RWPE2 (cell line): ENCODE results near the gene CPA4.
A peak's percentile ranks its signal among the peaks of the same experiment; 100 is the strongest.

Experiments used
- ATAC-seq: fragments of 200-7000 bp; cut with Tn5 transposase; 3 replicates; pipeline ENCODE4 v1.9.1; 2021; ENCODE audit warnings: low read depth
- DNase-seq: peaks from one replicate; pipeline ENCODE4 v3.0.0-alpha.2; 2020; ENCODE audit warnings: low spot score
- H3K27ac ChIP-seq: fragments of 450-650 bp; 2 replicates; pipeline ENCODE4 v1.5.1; 2017; ENCODE audit warnings: mild to moderate bottlenecking; ENCODE audit not compliant: poor library complexity, severe bottlenecking
- H3K27me3 ChIP-seq: fragments of 250-450 bp; sonication (Bioruptor Pico); 2 replicates; pipeline ENCODE4 v1.5.1; 2021; ENCODE audit warnings: mild to moderate bottlenecking, moderate library complexity; ENCODE audit not compliant: insufficient read depth, poor library complexity, severe bottlenecking
- H3K36me3 ChIP-seq: fragments of 250-450 bp; sonication (Bioruptor Pico); 2 replicates; pipeline ENCODE4 v1.5.1; 2020; ENCODE audit warnings: low read depth, mild to moderate bottlenecking, moderate library complexity
- H3K4me1 ChIP-seq: fragments of 250-450 bp; sonication (Bioruptor Pico); 2 replicates; pipeline ENCODE4 v1.5.1; 2021; ENCODE audit warnings: mild to moderate bottlenecking, moderate library complexity; ENCODE audit not compliant: insufficient read depth, poor library complexity, severe bottlenecking
- H3K4me3 ChIP-seq: fragments of 250-450 bp; sonication (Bioruptor Pico); 2 replicates; pipeline ENCODE4 v1.5.1; 2021; ENCODE audit warnings: mild to moderate bottlenecking, moderate library complexity; ENCODE audit not compliant: severe bottlenecking
- H3K9me3 ChIP-seq: fragments of 250-450 bp; sonication (Bioruptor Pico); 2 replicates; pipeline ENCODE4 v1.5.1; 2021; ENCODE audit warnings: mild to moderate bottlenecking, moderate library complexity; ENCODE audit not compliant: severe bottlenecking
- TF ChIP-seq, protein P1 (sequence below): fragments of 450-650 bp; IDR thresholded peaks from one replicate; pipeline ENCODE4 v1.5.1; 2017; ENCODE audit warnings: mild to moderate bottlenecking, moderate library complexity; ENCODE audit not compliant: poor library complexity, severe bottlenecking

CPA4 gene

DNA sequence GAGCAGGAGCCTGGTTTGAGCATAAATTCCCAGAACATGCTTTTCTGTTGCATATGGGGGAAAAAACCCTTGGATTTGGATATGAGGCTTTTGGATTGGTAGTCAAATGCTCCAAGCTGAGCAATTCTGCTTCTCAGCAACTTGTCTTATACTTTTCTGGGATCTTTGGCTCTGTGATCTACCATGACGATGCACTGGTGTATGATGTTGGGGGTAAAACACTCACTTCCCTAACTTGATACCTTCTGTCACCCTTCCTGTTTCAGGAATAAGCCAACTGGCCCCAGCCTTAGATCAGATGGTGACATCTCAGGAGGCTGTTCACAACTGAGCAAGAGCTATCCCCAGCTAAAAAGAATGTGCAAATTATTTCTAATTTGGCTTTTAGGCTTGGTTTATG lies 13.1 kb upstream of the CPA4 start:
- Histone ChIP-seq H3K9me3 (no peaks in the 10 kb centered on the region), H3K4me3 (no peak overlapping the region), H3K36me3 (no peaks in the 10 kb centered on the region), H3K4me1 (peaks cover 48% of the 10 kb centered on the region), H3K27me3 (no peaks in the 10 kb centered on the region), H3K27ac (peak overlapping the region; percentile 98)
- DNase-seq = no peak
- TF ChIP-seq, protein P1, sequence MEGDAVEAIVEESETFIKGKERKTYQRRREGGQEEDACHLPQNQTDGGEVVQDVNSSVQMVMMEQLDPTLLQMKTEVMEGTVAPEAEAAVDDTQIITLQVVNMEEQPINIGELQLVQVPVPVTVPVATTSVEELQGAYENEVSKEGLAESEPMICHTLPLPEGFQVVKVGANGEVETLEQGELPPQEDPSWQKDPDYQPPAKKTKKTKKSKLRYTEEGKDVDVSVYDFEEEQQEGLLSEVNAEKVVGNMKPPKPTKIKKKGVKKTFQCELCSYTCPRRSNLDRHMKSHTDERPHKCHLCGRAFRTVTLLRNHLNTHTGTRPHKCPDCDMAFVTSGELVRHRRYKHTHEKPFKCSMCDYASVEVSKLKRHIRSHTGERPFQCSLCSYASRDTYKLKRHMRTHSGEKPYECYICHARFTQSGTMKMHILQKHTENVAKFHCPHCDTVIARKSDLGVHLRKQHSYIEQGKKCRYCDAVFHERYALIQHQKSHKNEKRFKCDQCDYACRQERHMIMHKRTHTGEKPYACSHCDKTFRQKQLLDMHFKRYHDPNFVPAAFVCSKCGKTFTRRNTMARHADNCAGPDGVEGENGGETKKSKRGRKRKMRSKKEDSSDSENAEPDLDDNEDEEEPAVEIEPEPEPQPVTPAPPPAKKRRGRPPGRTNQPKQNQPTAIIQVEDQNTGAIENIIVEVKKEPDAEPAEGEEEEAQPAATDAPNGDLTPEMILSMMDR = no peak
- no peak for ATAC-seq

DNA sequence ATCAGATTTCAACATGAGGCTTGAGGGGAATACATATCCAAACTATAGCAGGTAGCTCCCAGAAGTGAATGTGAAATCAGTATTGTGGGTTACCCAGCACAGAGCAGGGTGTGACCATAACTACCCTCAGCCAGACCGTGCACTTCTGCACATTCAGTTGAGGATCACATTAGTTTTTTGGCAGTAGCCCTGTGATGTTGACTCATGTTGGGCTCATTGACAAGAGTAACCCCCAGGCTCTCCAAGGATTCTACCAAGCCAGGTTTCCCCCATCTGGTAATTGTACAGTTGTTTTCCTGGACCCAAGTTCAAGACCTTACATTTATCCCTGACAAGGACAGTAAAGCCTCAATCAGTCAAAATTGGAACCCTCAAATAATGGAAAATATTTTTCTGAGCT lies 11.7 kb upstream of the CPA4 start:
- no peaks in the 10 kb centered on the region for H3K27me3 ChIP-seq
- H3K27ac ChIP-seq = peak overlapping the region; percentile 16
- H3K4me1 ChIP-seq = peaks cover 34% of the 10 kb centered on the region
- H3K4me3 ChIP-seq = no peak overlapping the region
- no peaks in the 10 kb centered on the region for H3K9me3 ChIP-seq
- H3K36me3 ChIP-seq = no peaks in the 10 kb centered on the region
- TF ChIP-seq, protein P1 = no peak
- DNase-seq = no peak
- peak; percentile 70 for ATAC-seq

DNA sequence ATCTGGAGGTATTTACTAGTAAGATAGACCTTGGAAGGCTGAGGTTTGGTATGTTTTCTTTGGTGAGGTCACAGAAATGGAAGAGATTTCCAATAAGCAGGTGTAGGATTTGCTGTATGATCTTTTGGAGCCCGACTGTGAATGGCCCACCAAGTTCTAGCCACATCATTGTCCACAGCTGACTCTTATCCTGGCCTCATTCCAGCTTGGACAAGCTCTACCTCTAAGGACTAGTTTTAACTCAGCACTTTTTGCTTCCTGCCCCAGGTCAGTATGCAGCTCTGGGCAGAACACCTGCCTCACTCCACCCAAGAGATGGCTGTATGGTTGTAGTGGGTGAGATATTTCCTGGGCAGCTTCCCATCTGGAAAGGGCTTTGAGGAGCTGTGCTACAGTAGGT lies 6.1 kb upstream of the CPA4 start:
- Histone ChIP-seq H3K36me3 (no peaks in the 10 kb centered on the region), H3K27ac (peak overlapping the region; percentile 4), H3K4me3 (no peak overlapping the region), H3K9me3 (no peaks in the 10 kb centered on the region), H3K4me1 (peaks cover 24% of the 10 kb centered on the region), H3K27me3 (no peaks in the 10 kb centered on the region)
- ATAC-seq (no peak), DNase-seq (no peak)
- TF ChIP-seq, protein P1 = no peak

DNA sequence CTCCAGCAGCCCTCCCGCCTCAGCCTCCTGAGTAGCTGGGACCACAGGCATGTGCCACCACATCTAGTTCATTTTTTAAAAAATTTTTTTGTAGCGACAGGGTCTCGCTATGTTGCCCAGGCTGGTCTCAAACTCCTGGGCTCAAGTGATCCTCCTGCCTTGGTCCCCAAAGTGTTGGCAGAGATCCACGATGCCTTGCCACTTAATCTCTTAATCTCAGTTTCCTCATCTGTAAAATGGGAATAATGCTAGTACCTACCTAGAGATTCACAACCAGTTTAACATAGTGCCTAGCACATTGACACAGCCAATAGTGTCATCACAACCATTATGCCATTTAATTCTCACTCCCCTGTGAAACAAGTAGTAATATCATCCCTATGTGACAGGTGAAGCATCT lies 4.8 kb upstream of the CPA4 start:
- Histone ChIP-seq H3K27ac (no peak overlapping the region), H3K4me3 (no peak overlapping the region), H3K27me3 (no peaks in the 10 kb centered on the region), H3K9me3 (no peaks in the 10 kb centered on the region), H3K36me3 (no peaks in the 10 kb centered on the region), H3K4me1 (peaks cover 32% of the 10 kb centered on the region)
- TF ChIP-seq, protein P1 = no peak
- DNase-seq (no peak), ATAC-seq (no peak)

DNA sequence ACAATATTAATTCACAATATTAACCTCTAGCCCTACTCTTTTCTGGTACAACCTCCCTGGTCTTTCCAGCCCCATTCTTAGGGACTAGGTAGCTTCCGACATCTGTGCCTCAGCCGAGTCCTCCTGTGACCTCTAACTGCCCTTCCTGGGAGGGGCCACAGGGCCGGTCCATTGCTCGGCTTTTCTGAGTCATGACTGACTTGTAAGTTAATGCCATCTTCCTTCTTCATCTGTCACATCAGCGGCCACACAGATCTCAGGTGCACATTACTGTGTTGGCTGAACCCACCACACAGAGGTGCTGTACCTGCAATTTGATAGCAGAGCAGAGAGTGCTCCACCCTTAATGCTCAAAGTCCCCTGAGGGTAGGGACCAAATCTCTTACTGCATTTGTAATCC lies 4.1 kb upstream of the CPA4 start:
- no peaks in the 10 kb centered on the region for H3K27me3 ChIP-seq
- H3K36me3 ChIP-seq = no peaks in the 10 kb centered on the region
- no peak for ATAC-seq
- peaks cover 38% of the 10 kb centered on the region for H3K4me1 ChIP-seq
- TF ChIP-seq, protein P1 = no peak
- no peak overlapping the region for H3K4me3 ChIP-seq
- no peak for DNase-seq
- no peak overlapping the region for H3K27ac ChIP-seq
- no peaks in the 10 kb centered on the region for H3K9me3 ChIP-seq
